ENCODE results near the gene PGC.

DNA sequence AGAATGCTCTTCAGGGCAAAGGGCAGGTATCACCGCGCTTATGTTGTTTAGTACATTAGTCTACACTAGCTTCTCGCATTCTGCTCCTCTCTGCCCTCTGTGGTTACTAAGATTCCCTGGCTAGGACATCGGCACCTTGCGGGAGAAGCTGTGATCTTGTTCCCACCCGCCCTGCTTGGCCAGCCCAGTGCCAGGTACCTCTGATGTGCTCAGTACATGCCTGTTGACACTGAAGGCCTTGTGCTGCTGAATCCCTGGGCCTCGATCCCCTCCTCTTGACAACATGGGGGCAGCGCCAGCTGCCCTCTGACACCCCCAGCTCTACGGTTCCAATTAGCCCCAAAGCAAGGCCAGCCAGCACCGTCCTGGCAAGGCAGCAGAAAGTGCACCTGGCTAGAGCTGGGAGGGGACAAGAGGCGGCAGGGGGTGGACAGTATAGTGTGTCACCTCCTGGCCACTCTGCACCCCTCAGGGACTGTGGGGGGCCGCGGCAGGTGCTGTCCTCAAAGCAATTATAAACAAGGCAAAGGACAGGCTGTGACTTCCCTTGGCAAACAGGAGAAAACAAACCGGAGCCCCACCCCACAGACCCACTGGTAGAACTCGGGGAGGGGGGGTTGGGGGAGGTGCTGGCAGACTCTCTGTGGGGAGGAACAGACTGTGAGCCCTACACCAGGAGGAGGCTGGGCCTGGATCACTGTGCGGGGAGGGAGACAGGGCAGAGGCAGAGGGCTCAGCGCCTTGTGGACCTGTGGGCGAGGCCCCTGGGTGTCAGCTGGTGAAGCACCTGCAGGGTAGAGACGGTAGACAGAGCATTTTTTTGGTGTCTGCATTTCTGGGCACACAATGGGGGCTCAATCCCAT is 18.9 kb downstream of the PGC start:
- TF ChIP-seq, protein P1, sequence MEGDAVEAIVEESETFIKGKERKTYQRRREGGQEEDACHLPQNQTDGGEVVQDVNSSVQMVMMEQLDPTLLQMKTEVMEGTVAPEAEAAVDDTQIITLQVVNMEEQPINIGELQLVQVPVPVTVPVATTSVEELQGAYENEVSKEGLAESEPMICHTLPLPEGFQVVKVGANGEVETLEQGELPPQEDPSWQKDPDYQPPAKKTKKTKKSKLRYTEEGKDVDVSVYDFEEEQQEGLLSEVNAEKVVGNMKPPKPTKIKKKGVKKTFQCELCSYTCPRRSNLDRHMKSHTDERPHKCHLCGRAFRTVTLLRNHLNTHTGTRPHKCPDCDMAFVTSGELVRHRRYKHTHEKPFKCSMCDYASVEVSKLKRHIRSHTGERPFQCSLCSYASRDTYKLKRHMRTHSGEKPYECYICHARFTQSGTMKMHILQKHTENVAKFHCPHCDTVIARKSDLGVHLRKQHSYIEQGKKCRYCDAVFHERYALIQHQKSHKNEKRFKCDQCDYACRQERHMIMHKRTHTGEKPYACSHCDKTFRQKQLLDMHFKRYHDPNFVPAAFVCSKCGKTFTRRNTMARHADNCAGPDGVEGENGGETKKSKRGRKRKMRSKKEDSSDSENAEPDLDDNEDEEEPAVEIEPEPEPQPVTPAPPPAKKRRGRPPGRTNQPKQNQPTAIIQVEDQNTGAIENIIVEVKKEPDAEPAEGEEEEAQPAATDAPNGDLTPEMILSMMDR (IDR thresholded peaks at IDR 0.05), result no peak
- no peak for TF ChIP-seq POLR2A (IDR thresholded peaks at IDR 0.05)

Data from Peyer's patch (tissue), 4 donors.